ENCODE data around the gene LDLRAD3.

GRCh38 chr11:35962369-35963138, 18.7 kb downstream of the LDLRAD3 start:
- no peak for TF ChIP-seq POLR2A (IDR thresholded peaks at IDR 0.05; ENCODE audit: low read length)
- TF ChIP-seq GATA1 (IDR thresholded peaks at IDR 0.05; ENCODE audit: low read depth, low read length): no peak

Measured in erythroblast (primary cell).